DMS79 treated with DMSO at 0.1 percent for 48 hours (cell line): ENCODE measurements around the gene RAB3A.
A peak's percentile ranks its signal among the peaks of the same experiment; 100 is the strongest.
"Not testable (repeated sequence)": the region's sequence is repeated elsewhere in the genome, so short reads cannot be mapped to it uniquely, and the experiment has no call there.

ENCODE experiments used
- DNase-seq: peaks from one replicate; lab custom pipeline; 2025; lab: John Stamatoyannopoulos, UW

RAB3A gene

GRCh38 chr19:18167975-18168645 is 35.7 kb downstream of the RAB3A start:
- DNase-seq = no peak

- no peak for DNase-seq
Observed at GRCh38 chr19:18167011-18167410, 36.8 kb downstream of the RAB3A start.

DNA sequence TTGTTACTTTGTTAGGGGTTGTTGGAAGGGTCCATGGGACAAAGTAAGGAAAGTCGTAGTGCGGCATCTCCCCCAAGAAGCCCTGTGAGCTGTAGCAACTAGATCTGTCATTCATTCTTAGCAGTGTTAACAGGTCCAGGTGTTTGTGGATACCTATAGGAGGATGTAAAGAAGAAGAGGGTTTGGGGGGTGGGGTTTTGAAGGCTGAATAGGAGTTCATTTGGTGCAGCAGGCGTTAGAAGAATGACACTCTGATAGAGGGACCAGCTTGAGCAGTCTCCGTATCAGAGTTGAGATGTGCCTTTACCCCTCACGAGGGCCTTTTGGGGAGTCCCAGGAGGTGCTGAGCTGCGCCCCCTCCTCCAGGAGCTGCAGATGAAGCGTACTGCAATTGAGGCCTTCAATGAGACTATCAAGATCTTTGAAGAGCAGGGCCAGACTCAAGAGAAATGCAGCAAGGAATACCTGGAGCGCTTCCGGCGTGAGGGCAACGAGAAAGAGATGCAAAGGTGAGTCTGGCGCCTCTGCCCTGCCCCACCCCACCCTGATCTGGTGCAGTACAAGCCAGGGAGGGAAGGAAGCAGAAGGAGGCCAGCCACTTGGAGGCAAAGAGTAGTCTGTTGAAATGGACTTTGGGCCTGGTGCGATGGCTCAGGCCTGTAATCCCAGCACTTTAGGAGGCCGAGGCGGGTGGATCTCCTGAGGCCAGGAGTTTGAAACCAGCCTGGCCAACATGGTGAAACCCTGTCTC is 37.9 kb downstream of the RAB3A start:
- DNase-seq = no peak

- DNase-seq = no peak
Observed at GRCh38 chr19:18164072-18164471, 39.8 kb downstream of the RAB3A start.

- no peak for DNase-seq
Observed at GRCh38 chr19:18161636-18162002, 42.2 kb downstream of the RAB3A start.

DNA sequence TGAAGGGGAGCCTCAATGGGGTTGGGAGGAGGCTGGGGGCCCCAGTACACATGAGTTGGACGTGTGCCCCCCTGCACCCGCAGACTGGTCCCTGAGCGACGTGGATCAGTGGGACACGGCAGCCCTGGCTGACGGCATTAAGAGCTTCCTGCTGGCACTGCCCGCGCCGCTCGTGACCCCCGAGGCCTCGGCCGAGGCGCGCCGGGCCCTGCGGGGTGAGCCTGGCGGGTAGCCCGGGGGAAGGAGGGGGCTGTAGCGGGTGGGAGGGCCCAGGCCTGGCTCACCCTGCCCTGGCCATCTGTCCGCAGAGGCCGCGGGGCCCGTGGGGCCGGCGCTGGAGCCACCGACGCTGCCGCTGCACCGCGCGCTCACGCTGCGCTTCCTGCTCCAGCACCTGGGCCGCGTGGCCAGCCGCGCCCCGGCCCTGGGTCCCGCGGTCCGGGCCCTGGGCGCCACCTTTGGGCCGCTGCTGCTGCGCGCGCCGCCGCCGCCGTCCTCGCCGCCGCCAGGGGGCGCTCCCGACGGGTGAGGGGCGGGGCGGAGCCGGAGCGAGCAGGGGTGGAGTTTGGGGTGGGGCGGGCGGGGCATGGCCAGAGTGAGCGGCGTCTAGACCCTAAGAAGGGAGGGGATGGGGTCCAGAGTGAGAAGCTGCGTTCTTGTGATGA is 42.7 kb downstream of the RAB3A start:
- no peak for DNase-seq

DNA sequence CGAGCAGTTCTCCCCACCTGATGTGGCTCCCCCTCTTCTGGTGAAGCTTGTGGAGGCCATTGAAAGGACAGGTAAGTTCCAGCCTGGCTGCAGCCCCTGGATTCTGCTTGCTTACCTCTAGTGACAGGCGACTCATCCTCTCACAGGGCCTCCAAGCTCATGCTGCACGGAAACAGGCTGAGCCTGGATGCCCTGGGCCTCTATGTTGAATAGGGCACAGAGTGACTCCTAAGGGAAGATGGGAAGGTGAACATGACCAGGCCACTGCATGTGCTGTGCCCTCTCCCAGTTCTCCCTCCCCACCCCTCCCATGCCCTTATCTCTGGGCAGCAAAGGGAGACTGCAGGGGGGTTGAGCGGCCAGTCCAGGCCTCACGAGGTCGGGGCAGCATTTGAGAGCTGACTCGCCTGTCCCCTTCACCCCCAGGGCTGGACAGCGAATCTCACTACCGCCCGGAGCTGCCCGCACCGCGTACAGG is 43.3 kb downstream of the RAB3A start:
- DNase-seq = no peak

- no peak for DNase-seq
Observed at GRCh38 chr19:18159810-18160209, 44.0 kb downstream of the RAB3A start.

DNA sequence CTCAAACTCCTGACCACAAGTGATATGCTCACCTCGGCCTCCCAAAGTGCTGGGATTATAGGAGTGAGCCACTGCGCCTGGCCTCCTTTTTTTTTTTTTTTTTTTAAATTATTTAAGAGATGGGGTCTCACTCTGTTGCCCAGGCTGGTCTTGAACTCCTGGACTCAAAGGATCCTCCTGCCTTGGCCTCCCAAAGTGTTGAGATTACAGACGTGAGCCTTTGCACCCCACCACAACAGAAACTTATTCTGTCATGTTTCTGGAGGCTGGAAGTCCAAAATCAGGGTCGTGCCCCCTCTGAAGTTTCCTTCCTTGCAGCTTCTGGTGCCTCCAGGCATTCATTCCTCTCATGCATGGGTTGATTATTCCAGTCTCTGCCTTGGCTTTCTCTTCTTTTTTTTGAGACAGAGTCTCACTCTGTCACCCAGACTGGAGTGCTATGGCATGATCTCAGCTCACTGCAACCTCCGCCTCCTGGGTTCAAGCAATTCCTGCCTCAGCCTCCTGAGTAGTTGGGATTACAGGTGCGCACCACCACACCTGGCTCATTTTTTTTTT is 44.7 kb downstream of the RAB3A start:
- not testable (repeated sequence) for DNase-seq

GRCh38 chr19:18158467-18158866 is 45.4 kb downstream of the RAB3A start:
- DNase-seq = no peak

GRCh38 chr19:18157465-18158063 is 46.3 kb downstream of the RAB3A start:
- peak; percentile 85 for DNase-seq

DNA sequence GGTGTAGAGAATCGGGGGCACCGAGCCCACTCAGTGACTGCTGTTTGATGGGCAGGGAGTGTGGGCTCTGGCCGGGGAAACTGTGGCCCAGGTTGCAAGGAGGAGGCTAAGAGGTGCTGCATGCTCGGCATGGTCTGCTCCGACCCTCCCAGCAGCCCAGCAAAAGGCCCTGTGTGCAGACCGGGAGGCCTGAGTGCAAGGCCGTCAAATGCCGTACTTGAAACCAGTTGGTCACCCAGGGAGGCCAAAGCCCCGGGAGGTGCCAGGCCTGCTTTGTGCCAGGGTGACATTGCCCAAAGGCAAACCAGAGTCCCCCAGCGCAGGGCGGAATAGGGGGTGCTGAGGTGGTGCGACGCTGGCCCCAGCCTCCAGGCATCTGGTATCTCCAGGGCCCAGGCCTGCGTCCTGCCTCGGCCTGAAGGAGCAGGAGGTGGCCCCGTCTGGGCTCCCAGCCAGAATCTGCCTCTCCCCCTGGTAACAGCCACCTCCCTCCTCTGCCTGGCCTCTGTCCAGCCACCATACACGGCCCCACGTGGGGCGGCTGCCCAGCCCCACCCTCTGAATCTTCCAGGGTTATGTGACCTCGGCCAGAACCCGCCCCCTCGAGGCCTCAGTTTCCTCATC is 46.9 kb downstream of the RAB3A start:
- peak; percentile 94 for DNase-seq

GRCh38 chr19:18156268-18156667 is 47.6 kb downstream of the RAB3A start:
- DNase-seq = no peak

DNA sequence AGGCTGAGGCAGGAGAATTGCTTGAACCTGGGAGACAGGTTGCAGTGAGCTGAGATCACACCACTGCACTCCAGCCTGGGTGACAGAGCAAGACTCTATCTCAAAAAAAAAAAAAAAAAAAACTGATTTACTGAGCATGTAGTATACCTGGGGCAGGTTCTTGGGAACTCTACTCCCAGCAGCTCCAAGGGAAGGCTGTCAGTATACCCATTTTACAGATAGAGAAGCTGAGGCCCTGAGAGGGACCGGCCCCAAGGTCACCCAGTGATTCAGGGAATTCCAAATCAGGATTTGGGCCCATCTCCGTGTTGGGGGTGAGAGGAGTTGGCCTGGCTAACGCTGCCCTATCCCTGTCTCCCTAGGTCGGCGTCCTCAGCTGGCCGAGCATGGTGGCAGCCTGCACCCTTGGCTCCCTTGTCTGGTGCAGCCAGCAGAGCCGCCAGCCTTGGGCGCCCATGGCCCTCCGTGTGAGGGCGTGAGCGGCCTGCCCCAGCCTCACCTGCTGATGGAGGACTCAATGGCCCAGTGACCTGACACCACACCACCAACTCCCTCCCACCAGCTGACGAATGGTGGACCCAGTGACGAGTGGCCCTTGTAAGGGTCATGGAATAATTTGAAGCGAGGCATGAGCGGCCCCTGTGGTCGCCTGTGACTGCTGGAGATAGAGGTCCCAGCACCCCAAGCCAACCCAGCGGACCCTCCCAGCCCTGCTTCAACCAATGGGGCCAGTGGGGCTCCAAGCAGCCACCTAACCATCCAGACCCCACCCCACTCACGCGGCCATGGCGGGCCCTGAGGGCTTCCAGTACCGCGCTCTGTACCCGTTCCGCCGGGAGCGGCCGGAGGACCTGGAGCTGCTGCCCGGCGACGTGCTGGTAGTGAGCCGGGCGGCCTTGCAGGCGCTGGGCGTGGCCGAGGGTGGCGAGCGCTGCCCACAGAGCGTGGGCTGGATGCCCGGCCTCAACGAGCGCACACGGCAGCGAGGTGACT is 48.5 kb downstream of the RAB3A start:
- no peak for DNase-seq

DNA sequence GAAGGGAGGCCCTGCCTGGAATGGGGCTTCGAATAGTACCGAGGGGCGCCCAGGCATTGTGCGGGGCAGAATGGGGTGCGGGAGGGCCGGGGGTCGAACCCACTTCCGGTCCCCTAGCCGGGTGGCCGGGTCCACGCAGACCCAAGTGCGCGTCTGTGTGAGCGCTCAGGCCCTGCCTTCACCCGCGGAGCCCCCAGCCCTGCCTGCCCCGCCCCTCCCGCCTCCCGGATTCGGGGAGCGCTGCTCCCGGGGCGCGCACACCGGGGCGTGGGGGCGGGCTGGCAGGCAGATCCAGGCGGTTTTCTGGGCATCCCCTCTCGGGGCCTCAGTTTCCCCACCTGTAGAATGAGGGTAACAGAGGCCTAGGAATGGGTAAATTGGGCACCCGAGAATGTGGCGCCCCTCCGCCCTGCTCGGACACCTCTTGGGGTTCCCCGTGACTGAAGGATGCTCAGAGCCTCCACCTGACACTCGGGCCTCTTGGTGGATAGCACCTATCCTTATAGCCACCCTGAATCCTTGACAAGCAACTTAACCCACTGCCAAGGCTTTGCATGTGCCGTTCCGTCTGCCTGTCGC is 50.2 kb downstream of the RAB3A start:
- no peak for DNase-seq

- peak; percentile 93 for DNase-seq
Observed at GRCh38 chr19:18152817-18153555, 50.9 kb downstream of the RAB3A start, which contains the start of gene PIK3R2. TSS of gene PIK3R2 (plus strand) at chr19:18153163. CDS start at chr19:18155880, 2,717 bp downstream.

DNA sequence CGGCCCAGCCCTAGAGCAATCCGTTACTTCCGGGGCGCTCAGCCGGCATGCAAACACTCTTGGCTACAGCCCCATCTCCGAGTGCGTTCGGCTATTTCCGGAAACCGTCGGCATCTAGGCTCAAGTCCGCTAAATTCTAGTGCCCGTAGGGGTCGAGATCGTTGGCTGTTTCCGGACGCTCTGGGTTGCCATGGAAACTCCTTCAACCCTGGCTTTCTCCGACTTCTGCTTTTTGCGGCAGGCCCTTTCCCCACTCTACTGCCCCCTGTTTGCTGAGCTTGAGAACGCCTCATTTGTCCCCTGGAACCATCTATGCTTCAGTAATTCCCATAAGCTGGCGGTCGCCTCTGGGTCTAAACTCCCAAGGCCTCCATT is 51.4 kb downstream of the RAB3A start:
- peak; percentile 93 for DNase-seq

GRCh38 chr19:18150776-18151624 is 52.8 kb downstream of the RAB3A start:
- DNase-seq = no peak

- no peak for DNase-seq
Observed at GRCh38 chr19:18149596-18149975, 54.3 kb downstream of the RAB3A start.
